Epithelial cell of umbilical artery (primary cell): Measurements from ENCODE around the gene FAM222B. TPM values are rescaled to one million over a fixed set of nuclear protein-coding genes. Genes with fewer than 3 reads are reported as not detected.

ENCODE experiments used
- total RNA-seq: library from RNA; depleted of rRNA; stranded (reverse); fragments of >200 nt; gene quantifications from 2 replicates; pipeline ENCODE4 v1.2.3, GENCODE V29; 2014

Gene FAM222B, protein sequence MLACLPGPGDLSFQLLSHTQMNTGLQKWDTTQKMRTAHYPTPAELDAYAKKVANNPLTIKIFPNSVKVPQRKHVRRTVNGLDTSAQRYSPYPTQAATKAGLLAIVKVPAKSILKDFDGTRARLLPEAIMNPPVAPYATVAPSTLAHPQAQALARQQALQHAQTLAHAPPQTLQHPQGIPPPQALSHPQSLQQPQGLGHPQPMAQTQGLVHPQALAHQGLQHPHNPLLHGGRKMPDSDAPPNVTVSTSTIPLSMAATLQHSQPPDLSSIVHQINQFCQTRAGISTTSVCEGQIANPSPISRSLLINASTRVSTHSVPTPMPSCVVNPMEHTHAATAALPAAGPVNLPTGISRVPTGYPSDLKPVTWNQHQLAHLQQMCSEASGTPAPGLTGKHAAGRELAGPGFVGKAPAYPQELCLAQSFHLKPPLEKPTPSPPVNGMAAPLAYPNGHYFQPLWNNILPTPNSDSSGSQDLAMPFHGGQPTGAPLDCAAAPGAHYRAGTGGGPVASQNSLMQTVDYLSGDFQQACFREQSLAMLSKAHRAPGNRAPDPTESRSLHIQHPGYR
- total RNA-seq = 2.7 and 4.2 TPM in 2 replicates

DNA sequence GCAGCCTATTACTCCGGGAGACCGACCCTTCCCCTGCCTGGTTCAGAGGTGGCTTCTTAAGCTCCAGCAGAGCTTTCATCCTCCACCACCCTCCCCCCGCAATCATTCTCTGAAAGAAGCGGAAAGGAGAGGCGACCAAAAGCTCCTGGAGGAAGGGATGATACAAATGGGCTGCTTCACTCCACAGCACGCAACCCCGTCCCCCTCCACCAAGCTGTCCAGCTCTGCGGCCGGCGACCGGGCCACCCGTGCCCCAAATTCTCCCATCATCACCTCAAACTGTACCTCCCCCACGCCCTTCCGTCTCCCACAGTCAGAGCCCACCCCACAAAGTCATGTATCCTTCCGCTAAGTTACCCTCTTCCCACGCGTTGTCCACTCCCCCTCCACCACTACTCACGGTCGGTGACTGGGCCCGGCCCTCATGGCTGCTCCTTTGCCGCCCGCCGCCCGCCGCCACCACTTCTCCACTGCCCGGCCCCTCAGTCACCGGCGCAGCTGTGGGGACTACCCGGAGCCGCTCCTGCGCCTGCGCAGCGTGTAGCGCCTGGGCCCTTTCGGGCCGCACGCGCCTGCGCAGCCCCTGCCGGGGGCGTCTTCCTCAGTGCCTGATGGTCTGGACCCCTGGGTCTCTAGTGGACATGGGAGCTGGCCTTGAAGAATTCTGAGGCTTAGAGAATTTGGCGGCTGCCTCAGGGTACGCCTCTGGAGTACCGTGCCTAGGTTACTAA, at the start of gene FAM222B:
TSS of gene FAM222B (minus strand) at position 509 of the 731 bp plus-strand sequence. CDS start 76,123 bp downstream, outside the sequence.

DNA sequence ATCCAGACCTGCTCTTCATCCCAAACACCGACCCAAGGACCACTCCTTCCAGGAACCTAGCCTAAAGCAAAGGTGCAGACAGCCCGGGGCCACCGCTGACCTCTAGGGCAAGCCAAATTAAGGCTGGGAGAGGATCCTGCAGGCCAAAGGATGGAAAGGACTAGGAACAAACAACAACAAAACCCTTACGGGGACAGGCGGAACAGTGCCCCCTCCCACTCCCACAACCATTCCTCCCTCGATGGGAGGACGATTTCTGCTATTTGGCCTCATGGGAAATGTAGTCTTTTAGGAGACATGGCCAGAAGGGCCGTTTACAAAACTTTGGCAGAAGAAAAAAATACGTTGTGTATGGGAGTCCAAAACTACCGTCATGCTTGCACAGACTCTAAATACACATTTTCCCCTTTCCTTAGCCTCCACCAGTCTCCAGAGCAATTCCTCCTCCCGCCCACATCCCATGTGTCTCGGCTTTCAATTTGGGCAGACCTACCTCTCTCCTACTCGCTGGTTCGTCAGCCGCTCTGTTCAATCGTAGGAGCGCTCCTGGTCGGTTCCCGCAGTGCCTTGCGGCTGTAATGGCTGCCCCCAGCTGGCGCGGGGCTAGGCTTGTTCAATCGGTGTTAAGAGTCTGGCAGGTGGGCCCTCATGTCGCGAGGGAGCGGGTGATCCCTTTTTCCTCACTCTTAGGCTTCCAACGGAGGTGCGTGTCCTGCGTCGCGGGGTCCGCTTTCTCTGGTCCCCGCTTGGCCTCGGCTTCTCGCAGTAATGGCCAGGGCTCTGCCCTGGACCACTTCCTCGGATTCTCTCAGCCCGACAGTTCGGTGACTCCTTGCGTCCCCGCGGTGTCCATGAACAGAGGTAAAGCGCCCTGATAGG, 12.1 kb upstream of the FAM222B start, which contains the start of gene ERAL1:
TSS of gene ERAL1 (plus strand) at position 560 of the 879 bp plus-strand sequence. CDS start at position 579, 19 bp downstream.

DNA sequence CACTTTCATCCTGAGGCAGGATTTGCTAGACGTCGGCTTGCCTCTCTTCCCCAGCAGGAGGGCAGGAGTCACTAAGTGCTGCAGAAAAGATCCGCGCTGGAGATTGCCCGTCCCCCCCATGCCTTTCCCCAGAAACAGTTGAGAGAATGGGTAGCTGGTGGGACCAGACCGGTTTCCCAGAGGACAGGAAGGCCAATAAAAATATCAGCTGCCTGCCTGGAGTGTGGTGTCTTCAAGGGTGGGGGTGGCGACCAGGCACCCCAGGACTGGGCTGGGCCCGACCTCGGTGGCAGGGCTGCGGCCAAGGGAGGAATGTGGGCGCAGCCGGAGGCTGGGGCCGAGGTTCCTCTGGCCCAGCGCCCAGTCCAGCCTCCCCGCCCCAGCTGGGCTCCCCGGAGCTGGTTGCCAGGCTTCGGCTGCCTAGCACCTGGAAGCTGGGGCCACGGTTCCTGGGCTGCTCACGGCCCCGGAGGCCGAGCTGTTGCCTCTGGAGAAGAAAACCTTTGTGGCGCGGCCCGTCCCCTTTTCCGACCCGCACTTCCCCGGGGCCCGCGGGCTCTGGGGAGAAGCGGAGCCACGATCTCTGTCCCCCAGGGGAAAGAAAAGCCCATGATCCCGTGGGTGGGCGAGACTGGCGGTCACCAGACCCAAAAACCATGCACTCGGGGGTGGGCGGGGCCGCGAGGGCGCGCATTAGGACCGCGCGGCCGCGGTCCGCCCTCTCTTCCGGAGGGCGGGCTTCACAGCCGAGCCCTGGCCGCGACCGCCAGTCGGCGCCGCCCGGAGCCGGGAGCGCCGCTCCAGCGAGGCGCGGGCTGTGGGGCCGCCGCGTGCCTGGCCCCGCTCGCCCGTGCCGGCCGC, 99.1 kb downstream of the FAM222B start, which contains the start of gene TRAF4:
TSS of gene TRAF4 (plus strand) at position 769 of the 861 bp plus-strand sequence. CDS start 102 bp downstream, outside the sequence.

DNA sequence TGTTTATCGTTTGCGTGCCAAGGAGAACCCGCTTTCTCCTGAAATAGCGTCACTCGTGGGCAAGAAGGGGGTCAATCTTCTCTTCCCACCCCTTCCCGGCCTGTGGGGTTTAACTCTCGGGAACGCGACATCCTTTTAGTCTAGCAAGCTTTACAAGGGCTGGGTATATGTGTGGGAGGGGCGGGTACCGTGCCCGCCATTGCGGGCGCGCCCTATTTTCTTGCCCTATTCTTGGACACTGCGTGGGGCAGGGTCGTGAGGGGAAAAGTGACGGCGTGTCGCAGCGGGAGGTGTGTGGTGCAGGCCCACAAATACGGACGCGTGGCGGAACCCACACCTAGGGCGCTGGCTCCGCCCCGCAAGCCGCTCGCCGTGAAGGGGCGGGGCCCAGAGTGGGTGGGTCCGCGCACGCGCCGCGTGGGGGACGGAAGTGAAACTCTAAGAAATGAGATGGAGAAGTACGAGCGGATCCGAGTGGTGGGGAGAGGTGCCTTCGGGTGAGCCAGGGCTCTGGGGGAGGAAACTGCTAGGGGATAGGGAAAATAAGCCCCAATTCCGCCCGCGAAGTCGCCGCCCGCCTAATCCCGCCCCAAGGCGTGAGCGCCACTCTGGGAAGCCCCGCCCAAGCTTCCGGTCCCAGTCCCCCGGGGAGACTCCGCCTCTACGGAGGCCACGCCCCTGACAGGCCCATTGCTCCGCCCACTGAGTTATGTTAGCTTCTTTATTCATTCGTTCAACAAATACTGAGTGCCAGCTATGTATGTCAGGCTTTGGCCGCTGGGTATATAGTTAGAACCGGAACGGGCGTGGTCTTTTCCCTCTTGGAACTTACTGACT, 114.0 kb downstream of the FAM222B start, which contains the start of gene NEK8:
TSS of gene NEK8 (plus strand) at position 425 of the 837 bp plus-strand sequence. CDS start at position 451, 26 bp downstream.

DNA sequence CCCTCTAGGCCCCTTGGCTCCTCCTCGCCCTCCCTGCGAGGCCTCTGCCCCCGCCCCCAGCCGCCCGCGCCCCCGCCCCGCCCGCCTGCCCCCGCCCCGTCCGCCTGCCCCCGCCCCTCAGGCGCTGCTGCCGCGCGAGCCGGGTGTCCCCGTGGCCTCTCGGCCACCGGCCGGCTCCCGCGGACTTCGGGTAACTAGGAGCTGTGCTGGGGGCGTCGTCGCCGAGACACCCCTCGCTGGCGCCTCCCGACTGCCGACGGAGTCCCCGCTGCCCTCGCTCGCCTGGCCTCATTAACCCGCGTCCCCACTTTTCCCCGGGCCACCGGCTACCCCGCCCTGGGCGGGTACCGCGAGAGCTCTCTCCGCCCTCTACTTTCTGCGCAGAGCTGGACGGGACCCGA, 116.4 kb downstream of the FAM222B start, which contains the start of gene TLCD1:
TSS of gene TLCD1 (minus strand) at position 8 of the 401 bp plus-strand sequence. CDS start 136 bp downstream, outside the sequence.

DNA sequence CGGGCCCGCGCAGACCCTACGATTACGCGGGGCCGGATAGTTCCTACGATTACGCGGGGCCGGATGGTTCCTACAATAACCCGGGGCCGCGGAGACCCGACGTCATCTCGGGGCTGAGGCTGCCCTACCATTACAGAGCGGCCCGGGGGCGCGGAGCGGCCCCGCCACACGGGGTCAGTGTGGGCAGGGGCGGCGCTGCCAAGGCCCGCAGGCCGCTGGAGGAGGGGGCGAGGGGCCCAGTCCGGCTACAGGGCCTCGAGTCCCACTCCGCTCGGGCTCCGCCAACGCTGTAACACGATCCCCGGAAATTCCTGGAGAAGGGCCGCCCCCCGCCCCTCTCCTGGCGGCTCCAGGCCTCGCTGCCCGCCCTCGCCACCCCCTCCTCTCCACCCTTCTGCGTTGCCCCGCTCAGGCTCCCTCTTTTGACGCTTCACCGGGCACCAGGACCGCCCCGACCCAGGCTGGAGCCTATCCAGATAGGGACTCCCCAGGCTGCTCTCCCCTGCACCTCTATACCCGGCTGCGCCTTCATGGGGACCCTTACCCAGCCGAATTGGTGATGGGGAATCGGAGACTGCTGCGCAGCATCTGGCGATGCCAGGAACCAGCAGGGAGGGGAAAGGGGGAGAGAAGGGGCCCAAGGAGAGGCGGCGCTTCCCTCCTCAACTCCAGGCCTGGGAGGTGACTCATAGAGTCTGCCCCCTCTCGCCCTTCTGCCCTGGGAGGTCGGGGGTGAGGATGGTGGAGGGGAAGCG, 124.8 kb downstream of the FAM222B start, which contains the start of gene RAB34:
TSS of gene RAB34 (minus strand) at position 291 of the 755 bp plus-strand sequence. CDS start 602 bp downstream, outside the sequence.

DNA sequence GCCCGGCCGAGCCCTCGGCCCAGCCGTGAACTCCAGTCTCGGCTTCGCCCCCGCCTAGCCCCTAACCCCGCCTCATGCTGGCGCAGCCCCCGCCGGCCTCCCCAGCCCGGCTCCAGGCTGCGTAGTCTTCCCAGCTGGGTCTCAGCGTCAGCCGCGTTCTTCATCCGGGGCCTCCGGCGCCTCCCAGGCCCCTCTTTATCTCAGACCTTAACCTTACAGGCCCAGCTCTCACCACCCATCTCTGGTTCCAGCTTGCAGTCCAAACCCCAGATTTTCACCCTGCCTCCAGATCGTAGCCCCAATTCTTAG, 130.9 kb downstream of the FAM222B start, which contains the start of gene PROCA1:
TSS of gene PROCA1 (minus strand) at position 166 of the 309 bp plus-strand sequence. CDS start 228 bp downstream, outside the sequence.

Other genes starting within 250 kb of the FAM222B start
- gene SPAG5, start 243.8 kb downstream of the FAM222B start, total RNA-seq = 29.2 and 37.8 TPM in 2 replicates
- 2.6 and 4.9 TPM in 2 replicates for gene RSKR, start 228.6 kb downstream of the FAM222B start, total RNA-seq
- gene BLTP2, start 197.6 kb downstream of the FAM222B start, total RNA-seq = 156 and 164 TPM in 2 replicates
- gene SDF2, start 180.9 kb downstream of the FAM222B start, total RNA-seq = 72.0 and 76.0 TPM in 2 replicates
- 26.3 and 31.3 TPM in 2 replicates for gene SUPT6H, start 180.6 kb downstream of the FAM222B start, total RNA-seq
- 0.65 and 1.5 TPM in 2 replicates for gene PROCA1, start 130.9 kb downstream of the FAM222B start, total RNA-seq
- 137 and 157 TPM in 2 replicates for gene RAB34, start 124.9 kb downstream of the FAM222B start, total RNA-seq
- gene RPL23A, start 122.8 kb downstream of the FAM222B start, total RNA-seq = 376 and 820 TPM in 2 replicates
- gene TLCD1, start 116.6 kb downstream of the FAM222B start, total RNA-seq = 1.6 and 1.7 TPM in 2 replicates
- gene NEK8, start 114.0 kb downstream of the FAM222B start, total RNA-seq = 1.6 and 2.0 TPM in 2 replicates
- 33.7 and 46.4 TPM in 2 replicates for gene TRAF4, start 98.8 kb downstream of the FAM222B start, total RNA-seq
- gene ERAL1, start 12.2 kb upstream of the FAM222B start, total RNA-seq = 37.4 and 48.2 TPM in 2 replicates
- gene FLOT2, start 54.9 kb upstream of the FAM222B start, total RNA-seq = 62.7 and 82.4 TPM in 2 replicates
- gene DHRS13, start 60.3 kb upstream of the FAM222B start, total RNA-seq = 6.5 and 14.0 TPM in 2 replicates
- 7.1 and 9.0 TPM in 2 replicates for gene PHF12, start 108.7 kb upstream of the FAM222B start, total RNA-seq
- gene SEZ6, start 163.2 kb upstream of the FAM222B start, total RNA-seq = not detected in 2 replicates
- 2.6 and 3.5 TPM in 2 replicates for gene PIPOX, start 200.4 kb upstream of the FAM222B start, total RNA-seq